Stimulated activated CD4-positive, alpha-beta T cell treated with anti-CD3 and anti-CD28 coated beads, Interleukin-4, amount 100 ng/mL, for 1 hour (primary cell): ENCODE results near the gene ZNF446.
"Not testable (repeated sequence)": the region's sequence is repeated elsewhere in the genome, so short reads cannot be mapped to it uniquely, and the experiment has no call there.

Experiments
- DNase-seq: peaks from one replicate; pipeline ENCODE4 v3.0.0-alpha.2; 2020

ZNF446 gene

GRCh38 chr19:58507602-58508223 is 31.6 kb downstream of the ZNF446 start:
- not testable (repeated sequence) for DNase-seq

DNA sequence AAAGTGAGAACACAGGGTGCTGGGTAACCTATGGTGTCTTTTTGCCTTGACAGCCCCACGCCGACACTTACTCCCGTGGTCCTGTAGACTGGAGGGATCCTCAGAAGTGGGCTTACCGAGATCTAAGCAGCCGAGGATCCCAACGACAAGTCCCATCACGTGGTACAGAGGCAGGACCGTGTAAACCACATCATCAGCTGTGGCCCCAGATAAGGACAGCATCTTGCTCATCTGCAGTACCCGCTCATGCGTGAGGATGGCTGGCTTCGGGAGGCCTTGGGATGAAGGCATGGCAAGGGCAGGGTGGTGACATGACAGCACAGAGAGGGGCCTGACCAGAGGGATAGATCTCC is 33.6 kb downstream of the ZNF446 start:
- DNase-seq = no peak

DNA sequence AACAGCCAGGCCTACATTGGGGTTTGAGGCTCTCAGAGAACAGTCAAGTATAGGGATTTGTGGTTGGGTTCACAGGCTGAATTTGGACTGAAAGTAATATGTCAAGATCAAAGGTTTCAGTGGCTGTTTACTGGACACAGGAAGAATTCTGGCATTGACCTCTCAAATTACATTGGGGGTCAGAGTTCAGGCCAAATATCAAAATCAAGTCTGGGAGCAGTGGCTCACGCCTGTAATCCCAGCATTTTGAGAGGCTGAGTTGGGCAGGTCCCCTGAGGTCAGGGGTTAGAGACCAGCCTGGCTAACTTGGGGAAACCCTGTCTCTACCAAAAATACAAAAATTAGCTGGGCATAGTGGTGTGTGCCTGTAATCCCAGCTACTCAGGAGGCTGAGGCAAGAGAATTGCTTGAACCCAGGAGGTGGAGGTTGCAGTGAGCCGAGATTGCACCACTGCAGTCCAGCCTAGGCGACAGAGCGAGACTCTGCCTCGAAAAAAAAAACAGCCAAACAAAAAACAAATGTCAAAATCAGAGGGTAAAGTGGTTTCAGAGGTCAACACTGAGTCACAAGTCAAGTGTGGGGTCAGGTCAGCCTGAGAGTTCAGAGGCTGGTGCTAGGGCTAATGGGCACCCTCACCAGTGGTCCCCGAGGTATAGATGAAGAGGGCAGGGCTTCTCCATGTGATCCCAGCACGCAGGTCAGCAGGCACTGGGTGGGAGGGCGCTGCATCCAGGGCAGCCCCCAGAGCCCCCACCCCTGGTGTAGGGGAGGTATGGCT is 34.1 kb downstream of the ZNF446 start:
- DNase-seq = no peak

DNA sequence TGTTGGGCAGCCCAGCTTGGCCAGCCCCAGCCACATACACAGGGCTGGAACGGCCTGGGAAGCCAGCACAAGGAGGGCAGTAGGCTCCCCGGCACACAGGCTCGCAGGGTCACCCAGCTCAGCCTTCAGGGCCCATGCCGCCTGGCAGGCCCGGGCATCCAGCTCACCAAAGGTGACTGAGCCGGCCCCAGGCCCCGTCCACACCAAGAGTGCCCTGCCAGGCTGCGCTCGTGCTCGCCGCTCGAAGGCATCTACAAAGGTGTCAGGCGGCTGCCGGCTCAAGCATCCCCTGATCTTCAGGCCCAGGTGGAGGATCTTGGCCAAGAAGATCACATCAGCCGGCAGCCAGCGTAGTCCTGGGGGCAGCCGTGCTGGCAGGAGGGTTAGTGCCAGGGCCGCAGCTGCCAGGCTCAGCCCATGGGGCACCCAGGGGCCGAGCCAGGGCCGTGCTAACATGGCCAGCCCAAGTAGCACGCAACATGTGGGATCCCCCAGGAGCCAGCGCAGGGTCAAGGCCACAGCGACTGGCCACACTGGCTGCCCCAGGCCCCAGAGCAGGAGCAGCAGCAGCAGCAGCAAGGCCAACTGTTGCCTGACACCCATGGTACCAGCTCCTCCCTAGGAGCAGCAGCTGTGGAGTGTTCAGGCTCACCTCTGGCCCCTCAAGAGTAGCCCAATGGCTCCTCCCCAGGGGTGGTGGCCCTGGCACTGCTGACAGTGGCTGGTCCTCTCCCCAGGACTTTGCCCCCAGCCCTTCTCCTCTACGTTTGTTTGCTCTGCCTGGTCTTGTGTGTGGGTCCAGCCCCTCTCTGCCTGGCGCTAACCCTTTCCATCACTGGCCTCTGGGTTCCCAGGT is 35.4 kb downstream of the ZNF446 start, which contains the start of gene SLC27A5:
TSS of gene SLC27A5 (minus strand) at position 640 of the 856 bp plus-strand sequence. CDS start at position 603, 37 bp downstream.
- no peak for DNase-seq

GRCh38 chr19:58513213-58513693 is 37.1 kb downstream of the ZNF446 start:
- no peak for DNase-seq

GRCh38 chr19:58513694-58514563 is 37.8 kb downstream of the ZNF446 start:
- peak; percentile 97 for DNase-seq

DNA sequence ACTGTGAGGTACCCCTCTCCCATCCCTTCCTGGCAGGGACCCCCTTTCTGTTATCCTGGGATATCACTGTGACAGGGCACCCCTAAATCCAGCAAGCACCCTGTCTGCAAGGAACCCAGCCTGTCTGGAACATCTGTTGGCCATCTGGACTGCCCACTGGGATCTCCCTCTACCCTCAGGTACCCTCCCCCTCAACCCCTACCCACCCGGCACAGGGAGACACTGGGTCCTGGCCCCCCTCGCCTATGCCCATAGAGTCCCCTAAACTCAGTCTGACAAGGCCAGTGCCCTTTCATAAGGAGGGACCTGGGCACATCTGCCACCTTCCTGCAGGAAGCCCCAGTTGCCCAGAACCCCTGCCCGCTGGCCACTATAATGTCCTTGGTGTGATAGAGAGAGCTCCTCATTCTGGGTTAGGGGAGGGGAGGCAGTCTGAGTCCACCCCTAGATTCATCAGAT is 38.4 kb downstream of the ZNF446 start:
- DNase-seq = no peak

GRCh38 chr19:58515259-58515658 is 39.1 kb downstream of the ZNF446 start:
- no peak for DNase-seq

GRCh38 chr19:58516246-58516836 is 40.2 kb downstream of the ZNF446 start:
- no peak for DNase-seq

- DNase-seq = no peak
Observed at GRCh38 chr19:58516964-58517833, 41.0 kb downstream of the ZNF446 start.

DNA sequence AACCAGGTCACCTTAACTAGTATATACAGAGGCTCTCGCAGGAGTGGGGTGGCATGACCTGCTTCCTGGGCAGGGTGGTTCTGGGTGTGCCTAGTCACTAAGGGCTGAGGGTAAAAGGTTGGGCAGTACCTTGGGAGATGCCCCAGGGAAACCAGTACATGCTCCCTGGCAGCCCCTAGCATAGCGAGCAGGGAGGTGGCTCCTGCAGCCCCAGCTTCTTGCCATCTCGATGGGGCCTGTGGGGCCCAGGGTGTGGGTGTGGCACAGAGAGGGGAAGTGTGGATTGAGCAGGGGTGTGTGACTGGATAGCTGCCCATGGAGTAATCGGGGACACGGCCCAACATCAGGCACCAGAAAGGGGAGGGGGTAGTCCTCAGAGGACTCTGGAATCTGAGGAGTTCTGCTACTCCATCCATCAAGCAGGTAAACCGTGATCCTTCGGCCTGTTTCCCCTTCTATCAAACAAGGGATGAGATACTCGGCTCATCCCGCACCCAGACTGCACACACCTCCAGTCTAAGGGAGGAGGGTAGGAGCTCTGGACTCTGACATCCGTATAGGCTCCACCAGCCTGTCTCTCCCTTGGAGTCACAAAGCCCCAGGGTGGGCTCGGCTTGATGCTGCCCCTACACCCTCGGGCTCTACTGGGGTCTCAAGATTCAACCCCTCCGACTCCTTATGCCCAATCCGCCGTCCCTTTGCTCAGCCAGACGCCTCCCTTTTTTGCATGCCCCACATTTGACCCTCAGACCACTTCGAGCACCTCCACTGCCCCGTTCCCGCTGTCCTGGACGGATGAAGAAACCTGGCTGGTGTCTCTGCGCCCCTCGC is 42.3 kb downstream of the ZNF446 start:
- no peak for DNase-seq

GRCh38 chr19:58519087-58519354 is 42.9 kb downstream of the ZNF446 start:
- peak; percentile 52 for DNase-seq

DNA sequence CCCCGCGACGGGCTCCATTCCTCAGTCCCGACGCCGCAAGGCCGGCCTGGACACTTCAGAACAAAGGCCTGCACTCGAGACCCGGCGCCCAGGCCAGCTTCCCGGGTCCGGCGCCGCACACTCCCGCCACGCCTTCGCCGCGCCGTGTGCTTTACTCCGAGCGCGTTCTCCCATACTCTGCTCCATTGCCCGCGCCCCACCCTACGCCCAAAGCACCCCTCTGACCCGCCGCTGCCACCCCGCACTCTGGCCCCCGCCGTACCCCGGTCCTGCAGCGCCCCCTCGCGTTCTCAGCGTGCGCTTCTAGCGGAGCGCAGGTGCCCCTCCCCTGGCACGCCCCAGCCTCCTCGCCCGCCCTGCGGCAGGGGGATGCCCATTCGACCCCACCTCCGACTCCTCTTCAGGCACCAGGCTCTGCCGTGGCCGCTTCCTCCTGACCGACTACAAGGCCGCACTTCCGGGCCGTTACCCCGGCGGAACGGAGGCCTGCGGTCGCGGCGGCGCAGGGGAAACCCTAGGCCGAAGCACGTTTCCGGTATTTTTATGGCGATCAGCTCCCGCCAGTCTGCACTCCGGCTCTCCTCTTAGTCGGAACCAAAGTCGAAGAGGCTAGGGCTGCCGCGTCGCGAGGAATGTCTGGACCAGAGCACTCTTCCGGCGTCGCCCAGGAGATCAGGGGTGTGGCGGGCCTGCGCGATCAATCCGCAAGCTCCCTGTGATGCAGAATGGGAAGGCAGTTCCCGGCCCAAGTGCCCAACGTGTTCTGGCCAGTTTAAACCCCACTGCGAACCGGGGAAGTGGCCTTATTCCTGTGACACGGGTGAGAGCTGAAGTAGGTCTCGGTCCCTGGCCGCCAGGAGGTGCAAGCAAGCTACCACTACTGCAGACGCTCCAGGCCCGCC is 43.5 kb downstream of the ZNF446 start, which contains the start of gene ZBTB45:
TSS of gene ZBTB45 (minus strand) at position 456 of the 902 bp plus-strand sequence. CDS start 2,137 bp downstream, outside the sequence.
- peak; percentile 90 for DNase-seq

DNA sequence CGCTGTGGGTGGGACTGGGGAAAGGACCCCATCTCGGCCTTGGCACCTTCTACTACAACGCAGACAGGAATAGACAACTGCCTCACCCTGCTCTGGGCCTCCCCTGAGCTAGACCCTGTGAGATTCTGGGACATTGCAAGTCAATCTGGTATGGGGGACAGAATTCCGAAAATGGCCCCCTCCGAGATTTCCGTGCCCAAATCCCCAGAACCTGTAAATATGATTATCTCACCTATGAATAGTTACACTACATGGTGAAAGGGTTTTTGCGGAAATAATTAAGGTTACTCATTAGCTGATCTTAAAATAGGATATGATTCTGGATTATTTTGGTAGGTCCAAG is 44.1 kb downstream of the ZNF446 start:
- DNase-seq = no peak

- DNase-seq = no peak
Observed at GRCh38 chr19:58521651-58522050, 45.5 kb downstream of the ZNF446 start.

DNA sequence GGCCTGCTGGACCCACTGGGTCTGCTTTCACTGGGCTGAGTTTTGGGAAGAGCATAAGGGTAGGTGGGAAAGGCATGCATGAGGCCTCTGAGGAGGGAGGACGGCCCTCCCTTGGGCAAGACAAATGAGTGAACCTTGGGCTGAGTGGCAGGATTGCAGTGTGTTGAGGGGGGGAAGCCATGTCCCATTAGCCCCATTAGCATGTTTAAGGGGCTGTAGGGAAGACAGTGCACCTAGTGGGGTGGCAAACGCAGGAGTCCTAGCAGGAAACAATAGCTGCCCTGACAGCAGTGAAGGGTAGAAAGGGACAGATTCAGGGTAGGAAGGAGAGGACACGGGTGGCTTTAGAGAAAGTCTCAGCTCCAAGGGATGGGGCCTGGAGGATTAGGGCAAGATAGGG is 46.6 kb downstream of the ZNF446 start:
- DNase-seq = no peak

GRCh38 chr19:58529405-58529804 is 53.3 kb downstream of the ZNF446 start:
- DNase-seq = no peak
